Neural crest cell (in vitro differentiated cells): ENCODE measurements around the gene FSTL3. TPM values are rescaled to one million over a fixed set of nuclear protein-coding genes. Genes with fewer than 3 reads are reported as not detected.
"Not testable (repeated sequence)": the region's sequence is repeated elsewhere in the genome, so short reads cannot be mapped to it uniquely, and the experiment has no call there.

Experiments used
- DNase-seq: peaks from one replicate; pipeline ENCODE4 v3.0.0; 2021; ENCODE audit warnings: low read depth, mixed read lengths, low spot score
- H3K27ac Mint-ChIP-seq: one replicate; pipeline ENCODE4 v1.8.0; 2021; ENCODE audit warnings: mild to moderate bottlenecking, mixed read lengths; ENCODE audit not compliant: unreplicated experiment
- H3K27me3 Mint-ChIP-seq: 2 replicates; pipeline ENCODE4 v1.8.0; 2021; ENCODE audit warnings: low read depth, mild to moderate bottlenecking, mixed read lengths
- H3K36me3 Mint-ChIP-seq: 2 replicates; pipeline ENCODE4 v1.8.0; 2021; ENCODE audit warnings: low read depth, mild to moderate bottlenecking, mixed read lengths
- H3K4me1 Mint-ChIP-seq: 2 replicates; pipeline ENCODE4 v1.8.0; 2021; ENCODE audit warnings: mixed read lengths
- H3K4me3 Mint-ChIP-seq: one replicate; pipeline ENCODE4 v1.8.0; 2021; ENCODE audit warnings: mild to moderate bottlenecking, mixed read lengths
- H3K9me3 Mint-ChIP-seq: 2 replicates; pipeline ENCODE4 v1.8.0; 2021; ENCODE audit warnings: mixed read lengths
- total RNA-seq: library from RNA; stranded (reverse); gene quantifications from 2 replicates; pipeline ENCODE4 v1.2.1, GENCODE V29; 2021
- TF ChIP-seq, protein P1 (sequence below): fragments of 200-600 bp; sonication (generic); conservative IDR thresholded peaks from 2 replicates; pipeline ENCODE4 v1.5.0; 2021; ENCODE audit warnings: antibody characterized with exemption, mild to moderate bottlenecking

Gene FSTL3
- total RNA-seq, 1 donor from 2014 or later, result 8.9 TPM

GRCh38 chr19:688992-689391 is 12.8 kb downstream of the FSTL3 start:
- Mint-ChIP-seq H3K27ac (no peak overlapping the region), H3K9me3 (no peaks in the 10 kb centered on the region), H3K4me1 (peaks cover 4% of the 10 kb centered on the region)

DNA sequence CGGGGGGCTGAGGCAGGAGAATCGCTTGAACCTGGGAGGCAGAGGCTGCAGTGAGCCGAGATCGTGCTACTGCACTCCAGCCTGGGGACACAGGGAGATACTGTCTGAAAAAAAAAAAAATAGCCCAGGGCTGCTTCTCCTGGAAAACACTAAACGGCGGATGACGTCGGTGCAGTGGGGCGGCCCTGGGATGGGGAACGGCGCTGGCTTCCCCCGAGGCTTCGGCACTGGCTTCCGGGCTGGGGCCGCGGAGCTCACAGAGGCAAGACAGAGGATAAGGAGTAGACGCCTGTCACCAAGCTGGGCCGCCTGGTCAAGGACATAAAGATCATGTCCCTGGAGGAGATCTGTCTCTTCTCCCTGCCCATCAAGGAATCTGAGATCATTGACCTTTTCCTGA is 14.0 kb downstream of the FSTL3 start:
- H3K4me3 Mint-ChIP-seq, result no peak overlapping the region
- no peaks in the 10 kb centered on the region for H3K27me3 Mint-ChIP-seq

More at GRCh38 chr19:688992-689391, 12.8 kb downstream of the FSTL3 start:
- Mint-ChIP-seq H3K36me3 (no peaks in the 10 kb centered on the region), H3K4me3 (no peak overlapping the region), H3K27me3 (no peaks in the 10 kb centered on the region)
- no peak for DNase-seq
- TF ChIP-seq, protein P1, sequence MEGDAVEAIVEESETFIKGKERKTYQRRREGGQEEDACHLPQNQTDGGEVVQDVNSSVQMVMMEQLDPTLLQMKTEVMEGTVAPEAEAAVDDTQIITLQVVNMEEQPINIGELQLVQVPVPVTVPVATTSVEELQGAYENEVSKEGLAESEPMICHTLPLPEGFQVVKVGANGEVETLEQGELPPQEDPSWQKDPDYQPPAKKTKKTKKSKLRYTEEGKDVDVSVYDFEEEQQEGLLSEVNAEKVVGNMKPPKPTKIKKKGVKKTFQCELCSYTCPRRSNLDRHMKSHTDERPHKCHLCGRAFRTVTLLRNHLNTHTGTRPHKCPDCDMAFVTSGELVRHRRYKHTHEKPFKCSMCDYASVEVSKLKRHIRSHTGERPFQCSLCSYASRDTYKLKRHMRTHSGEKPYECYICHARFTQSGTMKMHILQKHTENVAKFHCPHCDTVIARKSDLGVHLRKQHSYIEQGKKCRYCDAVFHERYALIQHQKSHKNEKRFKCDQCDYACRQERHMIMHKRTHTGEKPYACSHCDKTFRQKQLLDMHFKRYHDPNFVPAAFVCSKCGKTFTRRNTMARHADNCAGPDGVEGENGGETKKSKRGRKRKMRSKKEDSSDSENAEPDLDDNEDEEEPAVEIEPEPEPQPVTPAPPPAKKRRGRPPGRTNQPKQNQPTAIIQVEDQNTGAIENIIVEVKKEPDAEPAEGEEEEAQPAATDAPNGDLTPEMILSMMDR, result no peak

GRCh38 chr19:694481-695351 is 18.5 kb downstream of the FSTL3 start:
- no peaks in the 10 kb centered on the region for H3K36me3 Mint-ChIP-seq
- no peaks in the 10 kb centered on the region for H3K27me3 Mint-ChIP-seq
- H3K9me3 Mint-ChIP-seq, result no peaks in the 10 kb centered on the region
- DNase-seq, result no peak
- H3K27ac Mint-ChIP-seq, result no peak overlapping the region
- TF ChIP-seq, protein P1, result no peak
- no peak overlapping the region for H3K4me3 Mint-ChIP-seq
- no peaks in the 10 kb centered on the region for H3K4me1 Mint-ChIP-seq

More for the DNA sequence above, 14.0 kb downstream of the FSTL3 start:
- TF ChIP-seq, protein P1, result no peak
- Mint-ChIP-seq H3K36me3 (no peaks in the 10 kb centered on the region), H3K4me1 (peaks cover 4% of the 10 kb centered on the region), H3K27ac (no peak overlapping the region), H3K9me3 (no peaks in the 10 kb centered on the region)
- no peak for DNase-seq

- Mint-ChIP-seq H3K27ac (no peak within 1 kb of the TSS), H3K9me3 (no peaks in the 10 kb centered on the region), H3K4me3 (no peak within 1 kb of the TSS), H3K4me1 (no peaks in the 10 kb centered on the region), H3K27me3 (no peaks in the 10 kb centered on the region), H3K36me3 (no peaks in the 10 kb centered on the region)
- no peak for DNase-seq
- TF ChIP-seq, protein P1, result no peak
Observed at GRCh38 chr19:695352-695949, 19.3 kb downstream of the FSTL3 start, which contains the start of gene PRSS57. TSS of gene PRSS57 (minus strand) at chr19:695452. CDS start at chr19:695430, 22 bp downstream.

GRCh38 chr19:698529-698928 is 22.3 kb downstream of the FSTL3 start:
- not testable (repeated sequence) for H3K36me3 Mint-ChIP-seq, H3K4me3 Mint-ChIP-seq

GRCh38 chr19:699885-700284 is 23.7 kb downstream of the FSTL3 start:
- TF ChIP-seq, protein P1, result peak; percentile 16
- not testable (repeated sequence) for H3K9me3 Mint-ChIP-seq, H3K27ac Mint-ChIP-seq

More at GRCh38 chr19:698529-698928, 22.3 kb downstream of the FSTL3 start:
- not testable (repeated sequence) for H3K4me1 Mint-ChIP-seq, H3K27me3 Mint-ChIP-seq, H3K27ac Mint-ChIP-seq, H3K9me3 Mint-ChIP-seq, DNase-seq

DNA sequence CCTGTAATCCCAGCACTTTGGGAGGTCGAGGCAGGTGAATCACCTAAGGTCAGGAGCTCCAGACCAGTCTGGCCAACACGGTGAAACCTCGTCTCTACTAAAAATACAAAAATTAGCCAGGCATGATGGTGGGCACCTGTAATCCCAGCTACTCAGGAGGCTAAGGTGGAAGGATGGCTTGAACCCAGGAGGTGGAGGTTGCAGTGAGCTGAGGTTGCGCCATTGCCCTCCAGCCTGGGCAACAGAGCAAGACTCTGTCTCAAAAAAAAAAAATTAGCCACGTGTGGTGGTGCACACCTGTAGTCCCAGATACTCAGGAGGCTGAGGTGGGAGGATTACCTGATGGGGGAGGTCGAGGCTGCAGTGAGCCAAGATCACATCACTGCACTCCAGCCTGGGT is 26.7 kb downstream of the FSTL3 start:
- not testable (repeated sequence) for H3K9me3 Mint-ChIP-seq, H3K36me3 Mint-ChIP-seq, H3K27ac Mint-ChIP-seq, DNase-seq, H3K4me1 Mint-ChIP-seq
- H3K27me3 Mint-ChIP-seq, result peaks cover 13% of the 10 kb centered on the region
- peak overlapping the region; percentile 65 for H3K4me3 Mint-ChIP-seq

More at GRCh38 chr19:699885-700284, 23.7 kb downstream of the FSTL3 start:
- not testable (repeated sequence) for H3K4me3 Mint-ChIP-seq, H3K4me1 Mint-ChIP-seq, DNase-seq, H3K27me3 Mint-ChIP-seq, H3K36me3 Mint-ChIP-seq
